ENCODE results near the gene FSIP1. TPM values are rescaled to one million over a fixed set of nuclear protein-coding genes. Genes with fewer than 3 reads are reported as not detected.

The FSIP1 gene
- total RNA-seq, 2 donors from 2014 or later, result 0.77 to 1.7 TPM

DNA sequence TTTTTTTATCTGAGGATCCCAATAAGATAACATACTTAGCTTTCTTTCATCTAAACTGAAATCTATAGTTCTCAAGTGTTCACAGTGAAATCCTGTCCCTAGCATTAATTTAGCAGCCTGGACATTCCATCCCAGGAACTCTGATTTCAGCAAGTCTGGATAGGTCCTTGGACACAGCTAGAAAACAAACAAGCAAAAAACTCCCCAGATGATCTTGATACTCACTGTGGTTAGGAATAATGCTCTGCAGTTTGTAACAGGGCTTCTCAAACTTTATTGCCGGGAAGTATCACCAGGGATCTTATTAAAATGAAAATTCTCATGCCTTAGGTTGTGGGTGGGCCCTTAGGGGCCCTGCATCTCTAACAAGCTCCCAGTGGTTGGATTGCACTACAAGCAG, 177.5 kb downstream of the FSIP1 start:
- H3K9ac ChIP-seq (ENCODE audit: extremely low read depth, low read length, poor library complexity, severe bottlenecking), result no peak overlapping the region
- H3K36me3 ChIP-seq (ENCODE audit: control insufficient read depth, insufficient read depth, low read length), result no peaks in the 10 kb centered on the region
- H3K9me3 Mint-ChIP-seq, result peaks cover 1% of the 10 kb centered on the region
- H3K4me3 Mint-ChIP-seq, result no peak overlapping the region
- no peaks in the 10 kb centered on the region for H3K4me1 ChIP-seq (ENCODE audit: control insufficient read depth, insufficient read depth, low read length)
- no peaks in the 10 kb centered on the region for H3K27me3 ChIP-seq (ENCODE audit: control insufficient read depth, insufficient read depth, low read length, poor library complexity, severe bottlenecking)
- no peak overlapping the region for H3K4me3 ChIP-seq (ENCODE audit: low read length)
- no peaks in the 10 kb centered on the region for H3K36me3 Mint-ChIP-seq (ENCODE audit: low read depth)
- no peaks in the 10 kb centered on the region for H3K27me3 Mint-ChIP-seq (ENCODE audit: insufficient read depth)
- H3K27ac ChIP-seq (ENCODE audit: low read depth, low read length), result no peak overlapping the region
- no peak overlapping the region for H3K27ac Mint-ChIP-seq
- TF ChIP-seq, protein P1, sequence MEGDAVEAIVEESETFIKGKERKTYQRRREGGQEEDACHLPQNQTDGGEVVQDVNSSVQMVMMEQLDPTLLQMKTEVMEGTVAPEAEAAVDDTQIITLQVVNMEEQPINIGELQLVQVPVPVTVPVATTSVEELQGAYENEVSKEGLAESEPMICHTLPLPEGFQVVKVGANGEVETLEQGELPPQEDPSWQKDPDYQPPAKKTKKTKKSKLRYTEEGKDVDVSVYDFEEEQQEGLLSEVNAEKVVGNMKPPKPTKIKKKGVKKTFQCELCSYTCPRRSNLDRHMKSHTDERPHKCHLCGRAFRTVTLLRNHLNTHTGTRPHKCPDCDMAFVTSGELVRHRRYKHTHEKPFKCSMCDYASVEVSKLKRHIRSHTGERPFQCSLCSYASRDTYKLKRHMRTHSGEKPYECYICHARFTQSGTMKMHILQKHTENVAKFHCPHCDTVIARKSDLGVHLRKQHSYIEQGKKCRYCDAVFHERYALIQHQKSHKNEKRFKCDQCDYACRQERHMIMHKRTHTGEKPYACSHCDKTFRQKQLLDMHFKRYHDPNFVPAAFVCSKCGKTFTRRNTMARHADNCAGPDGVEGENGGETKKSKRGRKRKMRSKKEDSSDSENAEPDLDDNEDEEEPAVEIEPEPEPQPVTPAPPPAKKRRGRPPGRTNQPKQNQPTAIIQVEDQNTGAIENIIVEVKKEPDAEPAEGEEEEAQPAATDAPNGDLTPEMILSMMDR (conservative IDR thresholded peaks at IDR 0.05), result no peak
- H3K9me3 ChIP-seq (ENCODE audit: control insufficient read depth, low read length), result peaks cover 4% of the 10 kb centered on the region
- DNase-seq, result no peak
- WGBS, 2 experiments (ENCODE audit: insufficient coverage in 1 of 2, insufficient read length in 1 of 2), result 91 to 100% methylated on average over 1 of the region's 1 CpG
- H3K4me1 Mint-ChIP-seq, result no peaks in the 10 kb centered on the region

DNA sequence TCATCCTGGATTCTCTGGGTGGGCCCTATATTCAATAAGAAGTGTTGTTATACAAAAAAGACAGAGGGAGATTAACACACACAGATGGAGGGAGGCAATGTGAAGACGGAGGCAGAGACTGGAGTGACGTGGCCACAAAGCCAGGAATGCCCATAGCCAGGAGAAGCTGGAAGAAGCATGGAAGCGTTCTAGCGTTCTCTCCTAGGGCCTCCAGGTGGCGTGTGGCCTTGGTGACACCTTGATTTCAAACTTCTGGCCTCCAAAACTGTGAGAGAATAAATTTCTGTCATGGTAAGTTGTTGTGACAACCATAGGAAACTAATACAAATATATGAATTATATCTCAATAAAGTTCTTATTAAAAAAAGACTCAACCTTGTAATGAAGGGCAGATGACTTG, 180.5 kb downstream of the FSIP1 start:
- no peak overlapping the region for H3K27ac ChIP-seq (ENCODE audit: low read depth, low read length)
- Mint-ChIP-seq H3K9me3 (no peaks in the 10 kb centered on the region), H3K4me1 (no peaks in the 10 kb centered on the region), H3K36me3 (ENCODE audit: low read depth) (no peaks in the 10 kb centered on the region), H3K4me3 (no peak overlapping the region), H3K27me3 (ENCODE audit: insufficient read depth) (no peaks in the 10 kb centered on the region), H3K27ac (no peak overlapping the region)
- TF ChIP-seq, protein P1 (conservative IDR thresholded peaks at IDR 0.05), result peak; percentile 81
- H3K4me3 ChIP-seq (ENCODE audit: low read length), result no peak overlapping the region
- H3K9me3 ChIP-seq (ENCODE audit: control insufficient read depth, low read length), result no peaks in the 10 kb centered on the region
- 64 to 66% methylated on average over 4 to 5 of the region's 5 CpGs for WGBS, 2 experiments (ENCODE audit: insufficient coverage in 1 of 2, insufficient read length in 1 of 2)
- peaks cover 5% of the 10 kb centered on the region for H3K36me3 ChIP-seq (ENCODE audit: control insufficient read depth, insufficient read depth, low read length)
- no peaks in the 10 kb centered on the region for H3K27me3 ChIP-seq (ENCODE audit: control insufficient read depth, insufficient read depth, low read length, poor library complexity, severe bottlenecking)
- peak; percentile 73 for DNase-seq
- no peaks in the 10 kb centered on the region for H3K4me1 ChIP-seq (ENCODE audit: control insufficient read depth, insufficient read depth, low read length)
- no peak overlapping the region for H3K9ac ChIP-seq (ENCODE audit: extremely low read depth, low read length, poor library complexity, severe bottlenecking)

DNA sequence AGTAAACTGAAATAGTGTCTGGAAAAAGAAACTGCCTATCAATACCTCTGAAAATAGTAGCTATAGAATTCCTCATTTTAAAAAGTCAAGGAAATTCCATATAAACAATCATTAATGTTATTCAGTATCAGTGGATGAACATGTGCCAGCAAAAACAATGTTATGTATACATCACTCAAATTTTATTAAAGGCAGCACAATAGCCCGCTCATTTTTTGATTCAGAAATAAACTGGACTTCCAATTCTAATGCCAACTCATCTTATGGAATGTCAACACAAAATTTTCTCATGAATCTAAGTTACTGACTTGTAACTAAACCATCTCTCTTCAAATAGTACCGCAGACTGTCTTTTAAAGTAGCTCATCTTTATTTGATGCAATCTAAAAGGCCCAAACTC, 182.8 kb downstream of the FSIP1 start:
- Mint-ChIP-seq H3K27ac (no peak overlapping the region), H3K27me3 (ENCODE audit: insufficient read depth) (no peaks in the 10 kb centered on the region), H3K9me3 (no peaks in the 10 kb centered on the region), H3K4me3 (no peak overlapping the region), H3K36me3 (ENCODE audit: low read depth) (peaks cover 2% of the 10 kb centered on the region), H3K4me1 (no peaks in the 10 kb centered on the region)
- DNase-seq, result no peak
- H3K36me3 ChIP-seq (ENCODE audit: control insufficient read depth, insufficient read depth, low read length), result peaks cover 28% of the 10 kb centered on the region
- H3K9ac ChIP-seq (ENCODE audit: extremely low read depth, low read length, poor library complexity, severe bottlenecking), result no peak overlapping the region
- H3K9me3 ChIP-seq (ENCODE audit: control insufficient read depth, low read length), result no peaks in the 10 kb centered on the region
- no peak overlapping the region for H3K27ac ChIP-seq (ENCODE audit: low read depth, low read length)
- TF ChIP-seq, protein P1 (conservative IDR thresholded peaks at IDR 0.05), result no peak
- no peak overlapping the region for H3K4me3 ChIP-seq (ENCODE audit: low read length)
- 97 to 100% methylated on average over 1 to 2 of the region's 2 CpGs for WGBS, 2 experiments (ENCODE audit: insufficient coverage in 1 of 2, insufficient read length in 1 of 2)
- H3K27me3 ChIP-seq (ENCODE audit: control insufficient read depth, insufficient read depth, low read length, poor library complexity, severe bottlenecking), result no peaks in the 10 kb centered on the region
- H3K4me1 ChIP-seq (ENCODE audit: control insufficient read depth, insufficient read depth, low read length), result no peaks in the 10 kb centered on the region
